ENCODE results near the gene DDOST. TPM values are rescaled to one million over a fixed set of nuclear protein-coding genes. Genes with fewer than 3 reads are reported as not detected.
"Not testable (repeated sequence)": the region's sequence is repeated elsewhere in the genome, so short reads cannot be mapped to it uniquely, and the experiment has no call there.

DDOST gene
- total RNA-seq, 1 experiment from 2014 or later = 269 TPM

DNA sequence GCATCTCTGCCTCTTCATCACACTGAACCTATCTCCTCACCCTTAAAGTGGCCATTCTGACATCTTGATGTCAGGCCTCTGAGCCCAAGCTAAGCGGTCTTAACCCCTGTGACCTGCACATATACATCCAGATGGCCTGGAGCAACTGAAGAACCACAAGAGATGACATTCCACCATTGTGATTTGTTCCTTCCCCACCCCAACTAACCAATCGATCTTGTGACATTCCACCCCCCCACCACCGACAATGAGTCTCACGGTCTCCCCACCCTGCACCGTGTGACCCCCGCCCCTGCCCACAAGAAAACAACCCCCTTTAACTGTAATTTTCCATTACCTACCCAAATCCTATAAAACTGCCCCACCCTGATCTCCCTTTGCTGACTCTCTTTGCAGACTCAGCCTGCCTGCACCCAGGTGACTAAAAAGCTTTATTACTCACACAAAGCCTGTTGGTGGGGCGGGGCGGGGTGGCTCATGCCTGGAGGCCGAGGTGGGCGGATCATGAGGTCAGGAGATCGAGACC lies 48.9 kb downstream of the DDOST start:
- H3K27ac ChIP-seq = no peak overlapping the region
- DNase-seq = no peak
- H3K4me1 ChIP-seq = peaks cover 16% of the 10 kb centered on the region
- H3K4me3 ChIP-seq = no peak overlapping the region
- no peaks in the 10 kb centered on the region for H3K27me3 ChIP-seq
- no peaks in the 10 kb centered on the region for H3K36me3 ChIP-seq
- H3K9me3 ChIP-seq (replicated peaks) = no peaks in the 10 kb centered on the region

DNA sequence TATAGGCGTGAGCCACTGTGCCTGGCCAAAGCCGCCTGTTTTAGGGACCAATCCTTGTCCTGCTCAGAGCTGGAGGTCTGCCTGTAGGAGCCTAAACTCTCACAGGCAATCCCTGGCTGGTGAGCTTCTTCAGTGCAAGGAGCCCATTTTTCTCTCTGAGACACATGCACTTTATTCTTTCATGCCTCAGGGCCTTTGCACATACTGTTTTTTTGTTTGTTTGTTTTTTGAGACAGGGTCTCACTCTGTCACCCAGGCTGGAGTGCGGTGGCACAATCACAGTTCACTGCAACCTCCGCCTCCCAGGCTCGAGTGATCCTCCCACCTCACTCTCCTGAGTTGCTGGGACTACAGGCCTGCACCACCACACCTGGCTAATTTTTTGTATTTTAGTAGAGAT lies 49.5 kb downstream of the DDOST start:
- H3K9me3 ChIP-seq (replicated peaks) = no peaks in the 10 kb centered on the region
- H3K4me1 ChIP-seq = peaks cover 16% of the 10 kb centered on the region
- no peaks in the 10 kb centered on the region for H3K36me3 ChIP-seq
- H3K27me3 ChIP-seq = no peaks in the 10 kb centered on the region
- no peak for DNase-seq
- H3K4me3 ChIP-seq = no peak overlapping the region
- H3K27ac ChIP-seq = no peak overlapping the region

DNA sequence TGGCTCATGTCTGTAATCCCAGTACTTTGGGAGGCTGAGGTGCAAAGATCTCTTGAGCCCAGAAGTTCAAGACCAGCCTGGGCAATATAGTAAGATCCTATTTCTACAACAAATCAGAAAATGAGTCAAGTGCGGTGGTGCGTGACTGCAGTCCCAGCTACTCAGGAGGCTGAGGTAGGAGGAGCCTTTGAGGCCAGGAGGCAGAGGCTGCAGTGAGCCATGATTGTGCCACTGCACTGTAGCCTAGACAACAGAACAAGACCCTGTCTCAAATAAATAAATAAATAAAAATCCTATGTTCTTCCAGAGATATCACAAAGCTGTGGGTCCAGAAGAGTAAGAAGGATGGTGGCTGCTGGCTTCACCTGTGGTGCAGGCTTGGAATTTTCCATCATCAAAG lies 50.2 kb downstream of the DDOST start:
- Histone ChIP-seq H3K9me3 (replicated peaks) (no peaks in the 10 kb centered on the region), H3K36me3 (no peaks in the 10 kb centered on the region), H3K4me1 (peaks cover 16% of the 10 kb centered on the region), H3K4me3 (no peak overlapping the region), H3K27me3 (no peaks in the 10 kb centered on the region), H3K27ac (no peak overlapping the region)
- no peak for DNase-seq

DNA sequence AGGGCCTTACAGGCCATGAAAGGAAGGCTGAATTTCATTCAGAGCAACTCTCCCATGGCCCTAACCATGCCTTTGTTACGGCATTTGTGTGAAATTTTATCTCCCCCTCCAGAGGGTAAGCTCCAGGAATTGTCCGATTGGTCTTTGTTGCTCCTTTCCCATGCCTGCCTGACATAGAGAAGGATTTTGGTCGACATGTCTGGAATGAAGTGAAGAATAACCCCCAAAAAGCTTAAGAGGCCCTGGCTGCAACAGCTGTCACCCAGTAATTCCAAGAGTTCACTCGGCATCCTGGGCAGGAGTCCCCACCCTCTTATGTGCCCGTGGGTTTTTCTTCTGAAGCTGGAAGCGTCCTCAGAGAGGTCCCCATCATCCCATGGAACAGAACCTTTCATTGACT lies 51.6 kb downstream of the DDOST start:
- Histone ChIP-seq H3K9me3 (replicated peaks) (no peaks in the 10 kb centered on the region), H3K36me3 (no peaks in the 10 kb centered on the region), H3K27ac (peak overlapping the region; percentile 56), H3K4me1 (peaks cover 18% of the 10 kb centered on the region), H3K27me3 (no peaks in the 10 kb centered on the region), H3K4me3 (peak overlapping the region; percentile 2)
- DNase-seq = peak; percentile 80 to 90

DNA sequence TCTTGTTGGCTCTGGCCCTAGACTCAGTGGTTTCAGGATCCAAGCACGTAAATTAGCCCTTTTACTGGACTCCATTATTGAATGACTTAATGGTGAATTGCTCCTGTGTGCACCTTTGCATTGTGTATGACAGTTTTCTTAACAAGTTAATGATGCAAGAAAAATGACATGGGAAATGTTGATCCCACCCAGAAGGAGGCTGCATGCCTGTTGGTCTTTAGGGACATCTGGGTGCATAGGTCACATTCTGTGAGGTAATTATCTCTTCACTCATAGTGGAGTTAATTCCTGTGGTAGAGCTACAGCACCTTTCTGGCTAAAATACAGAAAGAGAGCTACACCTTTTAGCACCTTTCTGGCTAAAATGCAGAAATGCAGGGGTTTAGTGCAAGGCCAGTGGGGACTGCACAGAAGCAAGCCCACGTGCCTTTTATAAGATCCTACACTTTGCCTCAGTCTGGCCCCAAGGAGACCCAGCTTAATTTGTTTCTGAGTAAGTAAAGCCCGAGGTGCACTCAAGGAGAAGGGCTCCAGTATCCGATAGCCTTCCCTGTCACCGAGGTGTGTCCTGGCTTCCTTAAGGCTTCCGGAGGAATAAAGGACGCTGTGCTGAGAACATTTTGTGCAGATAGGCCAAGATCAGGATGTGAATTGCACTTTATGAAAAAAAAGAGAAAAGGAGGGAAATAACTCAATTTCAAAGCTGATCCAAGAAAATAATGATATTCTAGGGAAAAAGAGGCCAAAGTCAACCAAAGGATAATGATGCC lies 54.2 kb downstream of the DDOST start:
- H3K4me1 ChIP-seq = peaks cover 20% of the 10 kb centered on the region
- not testable (repeated sequence) for H3K27me3 ChIP-seq; H3K4me3 ChIP-seq; H3K36me3 ChIP-seq; H3K27ac ChIP-seq; H3K9me3 ChIP-seq (replicated peaks); DNase-seq

DNA sequence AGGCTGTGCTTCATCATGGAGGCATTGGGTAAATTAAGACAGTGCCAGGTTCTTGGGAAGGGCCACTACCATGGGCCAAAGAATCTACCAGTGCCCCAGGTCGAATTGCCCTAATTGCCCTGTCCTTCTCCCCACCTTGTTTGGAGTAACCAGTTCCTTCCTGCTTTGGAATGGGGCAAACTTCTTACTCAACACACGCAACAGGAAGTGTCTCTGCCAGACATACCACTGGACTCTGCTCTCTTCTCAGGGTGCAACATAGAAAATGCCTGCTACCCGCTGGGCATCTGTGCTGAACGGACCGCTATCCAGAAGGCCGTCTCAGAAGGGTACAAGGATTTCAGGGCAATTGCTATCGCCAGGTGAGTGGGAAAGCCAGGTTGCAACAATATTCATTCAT lies 56.5 kb downstream of the DDOST start:
- Histone ChIP-seq H3K4me1 (peaks cover 28% of the 10 kb centered on the region), H3K27ac (peak overlapping the region; percentile 22), H3K27me3 (no peaks in the 10 kb centered on the region), H3K4me3 (no peak overlapping the region), H3K36me3 (no peaks in the 10 kb centered on the region), H3K9me3 (replicated peaks) (0 out of 2 replicates have a peak, but pooled peaks cover 5% of the 10 kb centered on the region)
- DNase-seq = no peak

DNA sequence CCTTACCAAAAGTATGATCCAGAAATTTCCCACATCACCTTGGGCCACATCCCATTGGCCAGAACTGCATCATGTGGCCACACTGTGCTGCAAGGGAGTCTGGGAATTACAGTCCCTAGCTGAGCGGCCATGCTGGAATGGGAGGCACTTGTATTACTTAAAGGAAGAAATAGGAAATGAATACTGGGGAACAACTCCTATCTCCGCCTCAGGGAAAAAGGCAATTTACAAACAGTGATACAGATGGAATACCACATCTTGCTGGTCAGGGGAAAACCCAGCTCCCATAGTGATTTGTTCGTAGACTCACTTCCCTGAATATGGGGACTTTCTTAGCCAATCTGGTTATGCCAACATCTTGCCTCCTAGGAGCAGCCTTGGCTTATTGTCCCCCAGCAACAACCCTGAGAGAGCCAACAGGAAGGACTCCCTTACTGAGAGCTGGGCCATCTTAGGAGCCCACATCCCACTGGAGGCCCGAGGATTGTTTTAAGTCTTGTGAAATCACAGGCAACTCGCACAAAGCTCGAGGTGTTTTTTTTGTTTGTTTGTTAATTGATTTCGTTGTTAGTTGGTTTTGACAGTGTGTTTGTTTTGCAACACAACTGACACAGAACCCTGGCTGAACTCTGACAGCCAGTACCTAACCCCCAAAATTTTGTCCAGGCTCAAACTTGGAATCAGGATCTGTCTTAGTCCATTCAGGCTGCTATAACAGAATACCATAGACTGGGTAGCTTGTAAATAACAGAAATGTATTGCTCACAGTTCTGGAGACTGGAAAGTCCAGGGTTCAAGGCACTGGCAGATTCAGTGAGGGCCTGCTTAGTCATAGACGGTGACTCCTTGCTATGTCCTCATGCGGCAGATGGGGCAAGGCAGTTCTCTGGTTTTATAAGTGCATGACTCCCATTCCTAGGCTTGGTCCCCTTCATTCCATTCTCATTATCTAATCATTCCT lies 57.4 kb downstream of the DDOST start:
- Histone ChIP-seq H3K9me3 (replicated peaks) (0 out of 2 replicates have a peak, but pooled peaks cover 5% of the 10 kb centered on the region), H3K4me1 (peaks cover 23% of the 10 kb centered on the region), H3K27ac (peak overlapping the region; percentile 22), H3K27me3 (no peaks in the 10 kb centered on the region), H3K4me3 (no peak overlapping the region), H3K36me3 (no peaks in the 10 kb centered on the region)
- peak; percentile 41 to 44 for DNase-seq

DNA sequence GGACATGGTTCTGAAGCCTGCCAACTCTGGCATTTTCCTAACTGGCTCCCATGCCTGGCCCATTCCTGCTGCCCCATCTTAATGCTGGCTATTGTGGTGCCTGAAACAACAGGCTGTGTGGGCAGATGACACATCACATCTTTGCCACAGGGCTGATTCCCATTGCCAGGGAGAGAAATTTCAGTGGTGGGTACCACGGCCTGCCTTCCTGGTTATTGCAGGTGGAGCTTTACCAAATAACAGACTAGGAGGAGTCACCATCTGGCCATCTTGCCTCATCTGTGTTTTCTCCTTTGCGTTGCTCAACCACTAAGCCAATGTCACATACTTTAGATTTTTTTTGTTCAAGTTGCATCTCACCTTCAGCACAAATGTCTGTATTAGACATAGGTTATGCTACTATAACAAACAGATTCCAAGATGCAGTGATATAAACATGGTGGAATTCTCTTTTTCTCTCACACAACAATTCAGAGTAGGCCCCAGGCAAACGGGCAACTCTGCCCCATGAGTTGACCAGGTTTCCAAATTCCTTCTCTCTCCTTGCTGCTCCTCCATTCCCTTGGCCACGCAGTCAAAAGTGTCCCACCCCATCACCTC lies 58.2 kb downstream of the DDOST start:
- no peak overlapping the region for H3K27ac ChIP-seq
- H3K27me3 ChIP-seq = no peaks in the 10 kb centered on the region; the same call in 1 of the 2 replicates
- H3K36me3 ChIP-seq = no peaks in the 10 kb centered on the region
- DNase-seq = no peak
- peaks cover 23% of the 10 kb centered on the region for H3K4me1 ChIP-seq
- no peak overlapping the region for H3K4me3 ChIP-seq
- 0 out of 2 replicates have a peak, but pooled peaks cover 5% of the 10 kb centered on the region for H3K9me3 ChIP-seq (replicated peaks)

Other genes starting within 250 kb of the DDOST start
- 4.7 and 6.2 TPM in 2 replicates for gene CAMK2N1, start 175.2 kb downstream of the DDOST start, total RNA-seq (2014; rRNA removed; shearing (Covaris generic))
- 26.7 and 28.8 TPM in 2 replicates for gene MUL1, start 153.2 kb downstream of the DDOST start, total RNA-seq (2014; rRNA removed; shearing (Covaris generic))
- 0.25 and 0.73 TPM in 2 replicates for gene FAM43B, start 108.8 kb downstream of the DDOST start, total RNA-seq (2014; rRNA removed; shearing (Covaris generic))
- not detected in 2 replicates for gene CDA, start 72.3 kb downstream of the DDOST start, total RNA-seq (2014; rRNA removed; shearing (Covaris generic))
- 14.8 and 17.4 TPM in 2 replicates for gene PINK1, start 27.9 kb downstream of the DDOST start, total RNA-seq (2014; rRNA removed; shearing (Covaris generic))
- 0.06 and 0.10 TPM in 2 replicates for gene KIF17, start 56.6 kb upstream of the DDOST start, total RNA-seq (2014; rRNA removed; shearing (Covaris generic))
- gene SH2D5, start 71.3 kb upstream of the DDOST start, total RNA-seq (2014; rRNA removed; shearing (Covaris generic)) = 8.4 and 10.7 TPM in 2 replicates
- gene HP1BP3, start 125.9 kb upstream of the DDOST start, total RNA-seq (2014; rRNA removed; shearing (Covaris generic)) = 244 and 283 TPM in 2 replicates

Data from SJCRH30 (cell line).